HG03342 (cell line): ENCODE data around the gene USP10.
"Not testable (repeated sequence)": the region's sequence is repeated elsewhere in the genome, so short reads cannot be mapped to it uniquely, and the experiment has no call there.

Source experiments
- ATAC-seq: cut with Tn5 transposase; IDR thresholded peaks from one replicate; pipeline ENCODE4 v1.9.1; 2021; ENCODE audit warnings: mild to moderate bottlenecking, moderate library complexity; ENCODE audit not compliant: unreplicated experiment

The USP10 gene

GRCh38 chr16:84724606-84725309 lies 25.0 kb downstream of the USP10 start:
- no peak for ATAC-seq

- ATAC-seq = no peak
Observed at GRCh38 chr16:84725481-84726078, 25.8 kb downstream of the USP10 start.

GRCh38 chr16:84726079-84726668 lies 26.4 kb downstream of the USP10 start:
- no peak for ATAC-seq

GRCh38 chr16:84726669-84727467 lies 27.1 kb downstream of the USP10 start:
- ATAC-seq = no peak

- no peak for ATAC-seq
Observed at GRCh38 chr16:84728853-84729424, 29.1 kb downstream of the USP10 start.

- ATAC-seq = no peak
Observed at GRCh38 chr16:84729716-84730320, 30.0 kb downstream of the USP10 start.

GRCh38 chr16:84730406-84731106 lies 30.8 kb downstream of the USP10 start:
- ATAC-seq = peak; percentile 53

- not testable (repeated sequence) for ATAC-seq
Observed at GRCh38 chr16:84732332-84732673, 32.5 kb downstream of the USP10 start.

GRCh38 chr16:84732674-84733352 lies 33.0 kb downstream of the USP10 start:
- ATAC-seq = no peak

GRCh38 chr16:84735849-84736586 lies 36.2 kb downstream of the USP10 start:
- ATAC-seq = no peak

- no peak for ATAC-seq
Observed at GRCh38 chr16:84737192-84738011, 37.6 kb downstream of the USP10 start.

- peak; percentile 77 for ATAC-seq
Observed at GRCh38 chr16:84738255-84739038, 38.6 kb downstream of the USP10 start.

GRCh38 chr16:84739349-84740124 lies 39.7 kb downstream of the USP10 start:
- ATAC-seq = no peak

- ATAC-seq = no peak
Observed at GRCh38 chr16:84740596-84741116, 40.9 kb downstream of the USP10 start.

- ATAC-seq = no peak
Observed at GRCh38 chr16:84741340-84741830, 41.6 kb downstream of the USP10 start.

GRCh38 chr16:84742641-84743092 lies 42.9 kb downstream of the USP10 start:
- ATAC-seq = no peak
